DOHH2 (cell line): Measurements from ENCODE around the gene SH2D1B.

Source experiments
- H3F3A ChIP-seq: fragments of 200-600 bp; sonication (generic), shearing (Covaris generic); 2 replicates; pipeline ENCODE4 v1.6.0; 2016; ENCODE audit warnings: antibody characterized with exemption, mild to moderate bottlenecking; ENCODE audit not compliant: control insufficient read depth, insufficient read depth
- H3K27ac ChIP-seq: fragments of 200-600 bp; sonication (generic); 2 replicates; pipeline ENCODE4 v1.5.1; 2014; ENCODE audit warnings: low read depth, mild to moderate bottlenecking, low read length, moderate library complexity
- H3K27me3 ChIP-seq: fragments of 200-600 bp; sonication (generic); 2 replicates; pipeline ENCODE4 v1.6.1; 2014; ENCODE audit warnings: mild to moderate bottlenecking, low read length, mixed read lengths; ENCODE audit not compliant: control insufficient read depth
- H3K36me3 ChIP-seq: fragments of 200-600 bp; sonication (generic); 2 replicates; pipeline ENCODE4 v1.6.1; 2014; ENCODE audit warnings: mild to moderate bottlenecking, low read length, moderate library complexity, mixed read lengths; ENCODE audit not compliant: control insufficient read depth
- H3K4me1 ChIP-seq: fragments of 200-600 bp; sonication (generic); 2 replicates; pipeline ENCODE4 v1.6.1; 2014; ENCODE audit warnings: mild to moderate bottlenecking, low read length, mixed read lengths; ENCODE audit not compliant: control insufficient read depth
- H3K4me2 ChIP-seq: fragments of 200-600 bp; sonication (generic); 2 replicates; pipeline ENCODE4 v1.6.0; 2014; ENCODE audit warnings: mild to moderate bottlenecking, low read length, moderate library complexity
- H3K4me3 ChIP-seq: fragments of 200-600 bp; sonication (generic); 2 replicates; pipeline ENCODE4 v1.5.1; 2014; ENCODE audit warnings: mild to moderate bottlenecking, low read length, mixed read lengths
- H3K79me2 ChIP-seq: fragments of 200-600 bp; sonication (generic); 2 replicates; pipeline ENCODE4 v1.6.1; 2014; ENCODE audit warnings: mild to moderate bottlenecking, low read length, mixed read lengths; ENCODE audit not compliant: control insufficient read depth
- H3K9me2 ChIP-seq: fragments of 200-600 bp; sonication (generic); replicated peaks from 2 replicates; pipeline ENCODE4 v1.6.1; 2014; ENCODE audit warnings: mild to moderate bottlenecking, low read length, mixed read lengths; ENCODE audit not compliant: control insufficient read depth
- H3K9me3 ChIP-seq: fragments of 200-600 bp; sonication (generic); 2 replicates; pipeline ENCODE4 v1.6.1; 2014; ENCODE audit warnings: antibody characterized with exemption, low read length, mixed read lengths; ENCODE audit not compliant: control insufficient read depth, insufficient read depth
- H4K20me1 ChIP-seq: fragments of 200-600 bp; sonication (generic); 2 replicates; pipeline ENCODE4 v1.6.0; 2014; ENCODE audit warnings: low read depth, mild to moderate bottlenecking, antibody characterized with exemption, low read length, moderate library complexity; ENCODE audit not compliant: control insufficient read depth, insufficient read depth
- EZH2phosphoT487 ChIP-seq: fragments of 200-600 bp; sonication (generic); IDR thresholded peaks from 2 replicates; pipeline ENCODE4 v1.6.1; 2017; ENCODE audit warnings: borderline replicate concordance, mild to moderate bottlenecking, antibody characterized with exemption, low read length, moderate library complexity, mixed read lengths
- TF ChIP-seq, protein P1 (sequence below): fragments of 200-600 bp; sonication (generic); IDR thresholded peaks from one replicate; pipeline ENCODE4 v1.5.1; 2014; ENCODE audit warnings: antibody characterized with exemption, mild to moderate bottlenecking, low read depth, low read length; ENCODE audit not compliant: poor library complexity, severe bottlenecking

SH2D1B gene

DNA sequence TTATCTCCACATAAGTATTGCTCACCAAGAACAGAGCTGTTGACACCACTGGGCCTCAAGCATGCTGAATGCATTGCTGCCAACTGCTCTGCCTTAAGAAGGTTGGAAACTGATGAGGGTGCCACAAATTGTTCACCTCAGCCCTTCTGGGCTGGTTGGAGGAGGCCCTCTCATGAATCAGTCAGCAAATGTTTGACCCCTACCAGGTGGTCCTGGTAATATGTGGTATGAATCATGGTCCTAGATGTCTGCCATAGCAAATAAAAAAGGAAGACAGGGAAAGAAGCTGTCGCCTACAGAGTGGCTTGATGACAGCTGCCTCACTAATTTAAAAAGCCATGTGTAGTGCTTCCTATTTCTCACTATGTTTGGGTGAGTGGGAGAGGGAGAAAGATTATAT is 47.4 kb downstream of the SH2D1B start:
- no peaks in the 10 kb centered on the region for H3K9me2 ChIP-seq
- no peaks in the 10 kb centered on the region for H3K79me2 ChIP-seq
- H3K9me3 ChIP-seq: no peaks in the 10 kb centered on the region
- TF ChIP-seq, protein P1, sequence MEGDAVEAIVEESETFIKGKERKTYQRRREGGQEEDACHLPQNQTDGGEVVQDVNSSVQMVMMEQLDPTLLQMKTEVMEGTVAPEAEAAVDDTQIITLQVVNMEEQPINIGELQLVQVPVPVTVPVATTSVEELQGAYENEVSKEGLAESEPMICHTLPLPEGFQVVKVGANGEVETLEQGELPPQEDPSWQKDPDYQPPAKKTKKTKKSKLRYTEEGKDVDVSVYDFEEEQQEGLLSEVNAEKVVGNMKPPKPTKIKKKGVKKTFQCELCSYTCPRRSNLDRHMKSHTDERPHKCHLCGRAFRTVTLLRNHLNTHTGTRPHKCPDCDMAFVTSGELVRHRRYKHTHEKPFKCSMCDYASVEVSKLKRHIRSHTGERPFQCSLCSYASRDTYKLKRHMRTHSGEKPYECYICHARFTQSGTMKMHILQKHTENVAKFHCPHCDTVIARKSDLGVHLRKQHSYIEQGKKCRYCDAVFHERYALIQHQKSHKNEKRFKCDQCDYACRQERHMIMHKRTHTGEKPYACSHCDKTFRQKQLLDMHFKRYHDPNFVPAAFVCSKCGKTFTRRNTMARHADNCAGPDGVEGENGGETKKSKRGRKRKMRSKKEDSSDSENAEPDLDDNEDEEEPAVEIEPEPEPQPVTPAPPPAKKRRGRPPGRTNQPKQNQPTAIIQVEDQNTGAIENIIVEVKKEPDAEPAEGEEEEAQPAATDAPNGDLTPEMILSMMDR: no peak
- TF ChIP-seq EZH2phosphoT487: no peak
- no peak overlapping the region for H3K27ac ChIP-seq
- H3K4me2 ChIP-seq: no peak overlapping the region
- peaks cover 8% of the 10 kb centered on the region for H3K27me3 ChIP-seq
- H3K36me3 ChIP-seq: no peaks in the 10 kb centered on the region
- no peaks in the 10 kb centered on the region for H3K4me1 ChIP-seq
- H3F3A ChIP-seq: no peaks in the 10 kb centered on the region
- H4K20me1 ChIP-seq: no peaks in the 10 kb centered on the region
- H3K4me3 ChIP-seq: no peak overlapping the region

DNA sequence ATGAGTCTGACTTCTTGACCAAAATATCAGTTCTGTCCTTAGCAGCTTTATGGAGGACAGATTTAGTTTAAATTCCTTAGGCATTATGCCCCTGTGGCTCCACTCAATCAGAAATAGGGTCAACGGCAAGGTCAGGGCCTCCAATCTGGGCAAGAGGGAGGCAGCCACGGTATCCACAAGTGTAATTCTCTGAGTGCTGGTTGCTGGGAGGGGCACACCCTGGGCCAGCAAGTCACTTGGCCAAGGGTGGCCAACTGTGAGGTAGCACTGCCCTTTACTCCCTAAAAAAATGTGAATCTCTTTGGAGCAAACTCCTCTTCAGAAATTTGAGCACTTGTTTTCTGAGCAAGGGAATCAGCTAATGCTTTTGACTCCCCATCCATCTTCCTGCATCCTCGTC is 48.1 kb downstream of the SH2D1B start:
- Histone ChIP-seq H3K4me1 (no peaks in the 10 kb centered on the region), H3K4me3 (no peak overlapping the region), H3K9me3 (no peaks in the 10 kb centered on the region), H3K27ac (no peak overlapping the region), H3K36me3 (no peaks in the 10 kb centered on the region), H3K9me2 (no peaks in the 10 kb centered on the region), H4K20me1 (no peaks in the 10 kb centered on the region), H3K4me2 (no peak overlapping the region), H3K27me3 (peaks cover 8% of the 10 kb centered on the region), H3F3A (no peaks in the 10 kb centered on the region), H3K79me2 (no peaks in the 10 kb centered on the region)
- no peak for TF ChIP-seq EZH2phosphoT487
- TF ChIP-seq, protein P1: no peak

DNA sequence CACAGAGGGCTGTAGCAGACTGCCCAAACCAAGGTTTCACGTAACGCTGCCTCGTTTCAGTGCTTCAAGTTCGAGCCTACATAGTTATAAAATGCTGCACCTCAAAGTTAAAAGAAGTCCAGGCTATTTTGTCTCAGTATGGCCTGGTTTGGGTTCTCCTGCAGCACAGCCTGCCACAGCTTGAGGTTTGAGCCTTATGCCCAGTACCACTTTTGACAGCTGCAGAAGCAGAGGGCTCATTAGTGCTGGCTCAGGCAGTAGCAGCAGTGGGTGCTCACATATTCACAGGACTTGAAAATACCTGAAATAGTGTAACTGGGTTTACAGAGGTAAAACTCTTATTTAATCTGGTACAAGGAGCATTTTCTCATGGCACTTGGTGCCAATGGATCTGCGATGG is 50.6 kb downstream of the SH2D1B start:
- H3K4me3 ChIP-seq: no peak overlapping the region
- no peak for TF ChIP-seq EZH2phosphoT487
- TF ChIP-seq, protein P1: no peak

DNA sequence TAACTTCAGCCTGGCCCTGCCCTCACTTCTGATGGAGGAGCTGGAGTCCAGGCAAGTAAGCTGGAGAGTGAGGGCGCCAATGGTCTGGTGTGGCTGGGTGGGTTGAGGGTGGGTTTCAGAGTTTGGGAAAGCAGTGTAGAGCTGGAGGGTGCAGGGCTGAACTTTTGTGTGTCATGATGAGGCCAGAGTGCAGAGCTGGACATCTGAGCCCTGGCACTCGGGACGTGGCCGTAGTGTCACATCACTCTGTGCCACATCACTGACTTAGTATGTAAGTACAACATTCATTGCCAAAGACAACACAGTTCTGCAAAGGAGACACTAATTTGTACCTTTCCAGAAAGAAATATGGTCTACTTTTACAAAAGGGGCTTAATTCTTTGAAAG is 51.1 kb downstream of the SH2D1B start:
- no peaks in the 10 kb centered on the region for H3K9me3 ChIP-seq
- H4K20me1 ChIP-seq: no peaks in the 10 kb centered on the region
- no peaks in the 10 kb centered on the region for H3K4me1 ChIP-seq
- no peaks in the 10 kb centered on the region for H3F3A ChIP-seq
- H3K4me3 ChIP-seq: no peak overlapping the region
- no peak for TF ChIP-seq EZH2phosphoT487
- TF ChIP-seq, protein P1: no peak
- no peaks in the 10 kb centered on the region for H3K9me2 ChIP-seq
- H3K4me2 ChIP-seq: no peak overlapping the region
- no peaks in the 10 kb centered on the region for H3K79me2 ChIP-seq
- H3K27ac ChIP-seq: no peak overlapping the region
- no peaks in the 10 kb centered on the region for H3K36me3 ChIP-seq
- peaks cover 8% of the 10 kb centered on the region for H3K27me3 ChIP-seq

More for the DNA sequence above, 50.6 kb downstream of the SH2D1B start:
- H3K27ac ChIP-seq: no peak overlapping the region
- H3K9me2 ChIP-seq: no peaks in the 10 kb centered on the region
- H3K27me3 ChIP-seq: peaks cover 8% of the 10 kb centered on the region
- no peaks in the 10 kb centered on the region for H3K9me3 ChIP-seq
- H4K20me1 ChIP-seq: no peaks in the 10 kb centered on the region
- H3K79me2 ChIP-seq: no peaks in the 10 kb centered on the region
- no peaks in the 10 kb centered on the region for H3K4me1 ChIP-seq
- no peak overlapping the region for H3K4me2 ChIP-seq
- H3K36me3 ChIP-seq: no peaks in the 10 kb centered on the region
- H3F3A ChIP-seq: no peaks in the 10 kb centered on the region
